ENCODE results near the gene PRKG1.

The PRKG1 gene

DNA sequence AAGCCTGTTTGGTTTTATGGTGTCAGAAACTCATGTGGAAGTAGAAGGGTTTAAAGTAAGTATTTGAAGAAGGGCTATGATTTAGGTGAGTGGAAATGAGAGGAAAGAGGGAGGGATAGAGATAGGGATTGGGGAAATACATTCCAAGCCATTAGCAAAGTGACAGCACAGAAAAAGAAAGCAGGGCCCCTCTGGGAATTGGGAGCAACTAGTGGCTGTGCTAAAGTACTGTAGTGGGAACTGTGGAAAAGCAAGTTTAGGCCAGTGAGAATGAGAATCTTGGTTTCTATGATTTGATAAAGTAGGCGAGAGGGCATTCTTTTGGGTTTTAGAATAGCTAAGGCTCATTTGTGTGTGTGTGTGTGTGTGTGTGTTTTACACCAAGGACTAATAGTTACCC, 5.0 kb downstream of the PRKG1 start:
- no peaks in the 10 kb centered on the region for H3K79me2 ChIP-seq (ENCODE audit: control insufficient read depth, low read length)
- H3K4me3 ChIP-seq (ENCODE audit: low read length) = no peak overlapping the region

DNA sequence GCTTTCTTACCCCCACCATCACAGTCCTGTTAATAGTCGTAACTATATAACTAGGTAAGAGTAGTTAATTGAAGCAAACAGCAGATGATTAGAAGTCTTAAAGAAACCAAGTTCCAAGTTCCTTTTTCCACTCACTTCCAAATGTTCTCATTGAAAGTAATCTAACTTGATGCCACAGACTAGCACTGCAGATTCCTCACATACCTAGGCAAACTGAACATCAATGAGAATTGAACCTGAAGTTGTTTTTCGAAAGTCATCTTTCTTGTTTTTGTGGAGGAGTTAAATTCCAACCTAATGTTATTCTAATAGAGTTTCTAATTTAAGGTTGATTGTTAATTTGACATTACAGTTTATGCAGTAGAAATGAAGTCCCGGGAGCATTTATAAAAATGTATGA, 5.5 kb downstream of the PRKG1 start:
- H4K20me1 ChIP-seq (ENCODE audit: control insufficient read depth, insufficient read depth, low read depth, low read length) = no peaks in the 10 kb centered on the region
- no peaks in the 10 kb centered on the region for H3K9me2 ChIP-seq (replicated peaks; ENCODE audit: control insufficient read depth, low read length)
- H3K36me3 ChIP-seq (ENCODE audit: control insufficient read depth, low read length) = no peaks in the 10 kb centered on the region
- no peak overlapping the region for H3K4me2 ChIP-seq (ENCODE audit: low read length)
- H3F3A ChIP-seq (ENCODE audit: control insufficient read depth, insufficient read depth) = no peaks in the 10 kb centered on the region
- no peak for TF ChIP-seq EZH2phosphoT487 (IDR thresholded peaks at IDR 0.05; ENCODE audit: borderline replicate concordance, low read length)
- TF ChIP-seq, protein P1, sequence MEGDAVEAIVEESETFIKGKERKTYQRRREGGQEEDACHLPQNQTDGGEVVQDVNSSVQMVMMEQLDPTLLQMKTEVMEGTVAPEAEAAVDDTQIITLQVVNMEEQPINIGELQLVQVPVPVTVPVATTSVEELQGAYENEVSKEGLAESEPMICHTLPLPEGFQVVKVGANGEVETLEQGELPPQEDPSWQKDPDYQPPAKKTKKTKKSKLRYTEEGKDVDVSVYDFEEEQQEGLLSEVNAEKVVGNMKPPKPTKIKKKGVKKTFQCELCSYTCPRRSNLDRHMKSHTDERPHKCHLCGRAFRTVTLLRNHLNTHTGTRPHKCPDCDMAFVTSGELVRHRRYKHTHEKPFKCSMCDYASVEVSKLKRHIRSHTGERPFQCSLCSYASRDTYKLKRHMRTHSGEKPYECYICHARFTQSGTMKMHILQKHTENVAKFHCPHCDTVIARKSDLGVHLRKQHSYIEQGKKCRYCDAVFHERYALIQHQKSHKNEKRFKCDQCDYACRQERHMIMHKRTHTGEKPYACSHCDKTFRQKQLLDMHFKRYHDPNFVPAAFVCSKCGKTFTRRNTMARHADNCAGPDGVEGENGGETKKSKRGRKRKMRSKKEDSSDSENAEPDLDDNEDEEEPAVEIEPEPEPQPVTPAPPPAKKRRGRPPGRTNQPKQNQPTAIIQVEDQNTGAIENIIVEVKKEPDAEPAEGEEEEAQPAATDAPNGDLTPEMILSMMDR (IDR thresholded peaks at IDR 0.05; ENCODE audit: low read depth, low read length, poor library complexity, severe bottlenecking) = no peak
- no peaks in the 10 kb centered on the region for H3K79me2 ChIP-seq (ENCODE audit: control insufficient read depth, low read length)
- H3K9me3 ChIP-seq (ENCODE audit: control insufficient read depth, insufficient read depth, low read length) = no peaks in the 10 kb centered on the region
- H3K27me3 ChIP-seq (ENCODE audit: control insufficient read depth, low read length) = peaks cover 4% of the 10 kb centered on the region; the same call in 1 of the 2 replicates
- no peak overlapping the region for H3K27ac ChIP-seq (ENCODE audit: low read depth, low read length)
- H3K4me1 ChIP-seq (ENCODE audit: control insufficient read depth, low read length) = no peaks in the 10 kb centered on the region
- H3K4me3 ChIP-seq (ENCODE audit: low read length) = no peak overlapping the region

More for the DNA sequence above, 5.0 kb downstream of the PRKG1 start:
- Histone ChIP-seq H3F3A (ENCODE audit: control insufficient read depth, insufficient read depth) (no peaks in the 10 kb centered on the region), H3K27ac (ENCODE audit: low read depth, low read length) (no peak overlapping the region), H3K9me2 (replicated peaks; ENCODE audit: control insufficient read depth, low read length) (no peaks in the 10 kb centered on the region), H3K36me3 (ENCODE audit: control insufficient read depth, low read length) (no peaks in the 10 kb centered on the region), H3K4me1 (ENCODE audit: control insufficient read depth, low read length) (no peaks in the 10 kb centered on the region), H3K4me2 (ENCODE audit: low read length) (no peak overlapping the region), H3K9me3 (ENCODE audit: control insufficient read depth, insufficient read depth, low read length) (no peaks in the 10 kb centered on the region), H3K27me3 (ENCODE audit: control insufficient read depth, low read length) (peaks cover 8% of the 10 kb centered on the region; the same call in 1 of the 2 replicates), H4K20me1 (ENCODE audit: control insufficient read depth, insufficient read depth, low read depth, low read length) (no peaks in the 10 kb centered on the region)
- no peak for TF ChIP-seq EZH2phosphoT487 (IDR thresholded peaks at IDR 0.05; ENCODE audit: borderline replicate concordance, low read length)
- TF ChIP-seq, protein P1 (IDR thresholded peaks at IDR 0.05; ENCODE audit: low read depth, low read length, poor library complexity, severe bottlenecking) = no peak

DNA sequence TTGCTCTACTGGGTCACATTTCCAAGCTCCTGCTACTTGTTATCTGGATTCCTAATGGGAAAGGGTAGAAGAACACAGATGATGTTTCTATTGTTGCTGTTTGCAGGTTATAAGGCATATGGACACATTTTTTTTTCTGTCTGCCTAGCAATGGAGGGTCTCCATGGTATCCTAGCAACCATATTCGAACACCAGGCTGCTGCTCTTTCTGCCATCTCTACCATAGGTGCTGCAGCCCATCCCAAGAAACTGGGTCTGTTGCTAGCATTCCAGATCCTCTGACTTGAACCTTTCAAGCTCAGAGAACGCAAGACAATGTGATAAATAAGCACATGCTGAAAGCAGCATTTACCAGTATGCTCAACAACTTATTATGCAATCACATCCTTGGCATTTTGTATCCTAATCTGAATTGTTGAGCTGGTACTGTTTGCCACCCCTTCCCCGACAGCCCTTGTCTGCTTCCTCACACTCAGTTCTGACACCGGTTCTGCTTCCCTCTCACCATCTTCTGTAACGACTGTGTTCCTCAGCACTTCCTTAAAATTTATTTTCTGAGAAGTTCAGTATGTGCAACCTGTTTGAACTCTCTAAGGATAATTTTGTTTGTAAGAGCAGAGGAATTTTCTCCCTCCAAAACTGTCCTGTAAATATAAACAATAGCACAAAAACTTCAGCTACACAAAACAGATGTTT, 6.2 kb downstream of the PRKG1 start:
- Histone ChIP-seq H3K79me2 (ENCODE audit: control insufficient read depth, low read length) (no peaks in the 10 kb centered on the region), H3K4me3 (ENCODE audit: low read length) (no peak overlapping the region), H3K27ac (ENCODE audit: low read depth, low read length) (no peak overlapping the region), H3F3A (ENCODE audit: control insufficient read depth, insufficient read depth) (no peaks in the 10 kb centered on the region), H3K4me1 (ENCODE audit: control insufficient read depth, low read length) (no peaks in the 10 kb centered on the region), H3K27me3 (ENCODE audit: control insufficient read depth, low read length) (0 out of 2 replicates have a peak, but pooled peaks cover 6% of the 10 kb centered on the region), H3K9me3 (ENCODE audit: control insufficient read depth, insufficient read depth, low read length) (no peaks in the 10 kb centered on the region), H4K20me1 (ENCODE audit: control insufficient read depth, insufficient read depth, low read depth, low read length) (no peaks in the 10 kb centered on the region), H3K36me3 (ENCODE audit: control insufficient read depth, low read length) (no peaks in the 10 kb centered on the region), H3K4me2 (ENCODE audit: low read length) (no peak overlapping the region), H3K9me2 (replicated peaks; ENCODE audit: control insufficient read depth, low read length) (no peaks in the 10 kb centered on the region)
- TF ChIP-seq, protein P1 (IDR thresholded peaks at IDR 0.05; ENCODE audit: low read depth, low read length, poor library complexity, severe bottlenecking) = no peak
- TF ChIP-seq EZH2phosphoT487 (IDR thresholded peaks at IDR 0.05; ENCODE audit: borderline replicate concordance, low read length) = no peak
